HepG2 (cell line): ENCODE results near the gene VAC14. TPM values are rescaled to one million over a fixed set of nuclear protein-coding genes. Genes with fewer than 3 reads are reported as not detected.

Experiments used
- ARNT2 ChIP-seq: sonication (generic); formaldehyde crosslinking; IDR thresholded peaks from 2 replicates; pipeline ENCODE4 v1.8.0; 2022; ENCODE audit warnings: mild to moderate bottlenecking, low read depth, missing genetic modification reagents, moderate library complexity
- ELF1 ChIP-seq: sonication (generic); formaldehyde crosslinking; IDR thresholded peaks from 2 replicates; pipeline ENCODE4 v1.4.0; 2020; ENCODE audit warnings: missing genetic modification reagents
- ELF4 ChIP-seq: sonication (generic); formaldehyde crosslinking; IDR thresholded peaks from 2 replicates; pipeline ENCODE4 v1.5.0; 2020; ENCODE audit warnings: missing genetic modification reagents, mild to moderate bottlenecking, moderate library complexity, borderline replicate concordance
- FOXA1 ChIP-seq, 2 experiments: fragments of 450-650 bp in 1 of 2; sonication (generic) in 1 of 2; formaldehyde crosslinking in 1 of 2; IDR thresholded peaks; 2 replicates each; pipeline versions ENCODE4 v1.4.0 to v1.6.1; 2016 to 2020; ENCODE audit warnings: missing genetic modification reagents in 1 of 2
- GFI1 ChIP-seq: sonication (generic); formaldehyde crosslinking; IDR thresholded peaks from 2 replicates; pipeline ENCODE4 v1.5.0; 2020; ENCODE audit warnings: missing genetic modification reagents, mild to moderate bottlenecking, borderline replicate concordance
- IKZF4 ChIP-seq: sonication (generic); formaldehyde crosslinking; IDR thresholded peaks from 2 replicates; pipeline ENCODE4 v1.5.1; 2020; ENCODE audit warnings: borderline replicate concordance, mild to moderate bottlenecking, low read depth, missing genetic modification reagents; ENCODE audit errors: not compliant biosample characterization
- JDP2 ChIP-seq: sonication (generic); formaldehyde crosslinking; IDR thresholded peaks from 2 replicates; pipeline ENCODE4 v1.8.1; 2022; ENCODE audit warnings: missing genetic modification reagents, borderline replicate concordance
- JUNB ChIP-seq: sonication (generic); formaldehyde crosslinking; IDR thresholded peaks from 2 replicates; pipeline ENCODE4 v1.8.0; 2022; ENCODE audit warnings: missing genetic modification reagents, mild to moderate bottlenecking, borderline replicate concordance
- MAFG ChIP-seq: sonication (generic); formaldehyde crosslinking; IDR thresholded peaks from 2 replicates; pipeline ENCODE4 v1.5.1; 2020; ENCODE audit warnings: mild to moderate bottlenecking, missing genetic modification reagents
- MEIS1 ChIP-seq: sonication (generic); formaldehyde crosslinking; IDR thresholded peaks from 2 replicates; pipeline ENCODE4 v1.9.0; 2021; ENCODE audit warnings: mild to moderate bottlenecking, missing genetic modification reagents, moderate library complexity, borderline replicate concordance
- RFXANK ChIP-seq: IDR thresholded peaks from 2 replicates; pipeline ENCODE4 v1.6.1; 2016
- SP140L ChIP-seq: sonication (generic); formaldehyde crosslinking; IDR thresholded peaks from 2 replicates; pipeline ENCODE4 v1.4.0; 2020; ENCODE audit warnings: missing genetic modification reagents, borderline replicate concordance
- SRSF1 ChIP-seq: fragments of 200-400 bp; formaldehyde crosslinking; optimal IDR thresholded peaks from 2 replicates; pipeline ENCODE3; 2017; ENCODE audit warnings: mild to moderate bottlenecking, low read depth, low read length, moderate library complexity
- ZBTB3 ChIP-seq: sonication (generic); formaldehyde crosslinking; IDR thresholded peaks from 2 replicates; pipeline ENCODE4 v1.4.0; 2020; ENCODE audit warnings: low read depth, mild to moderate bottlenecking, moderate library complexity, missing genetic modification reagents, borderline replicate concordance
- ZFP1 ChIP-seq: IDR thresholded peaks from 2 replicates; pipeline ENCODE4 v1.6.1; 2016
- ZNF124 ChIP-seq: sonication (generic); formaldehyde crosslinking; IDR thresholded peaks from 2 replicates; pipeline ENCODE4 v1.4.0; 2020; ENCODE audit warnings: missing genetic modification reagents
- ZNF644 ChIP-seq: IDR thresholded peaks from 2 replicates; pipeline ENCODE4 v1.6.1; 2016; ENCODE audit warnings: low read depth
- ZNF670 ChIP-seq: sonication (generic); formaldehyde crosslinking; IDR thresholded peaks from 2 replicates; pipeline ENCODE4 v1.8.0; 2022; ENCODE audit warnings: mild to moderate bottlenecking, missing genetic modification reagents, borderline replicate concordance
- ZSCAN30 ChIP-seq: sonication (generic); formaldehyde crosslinking; IDR thresholded peaks from 2 replicates; pipeline ENCODE4 v1.5.0; 2020; ENCODE audit warnings: mild to moderate bottlenecking, missing genetic modification reagents
- polyA plus RNA-seq, 8 experiments: library from polyadenylated mRNA; depleted of rRNA in 3 of 8; stranded (reverse) in 7 of 8; unstranded in 1 of 8; fragments of >200 nt; fragmentation: Illumina TruSeq in 4 of 8; extraction: Trizol in 4 of 8; gene quantifications; 2 replicates each; pipeline versions ENCODE4 v1.2.1 to v1.2.3, GENCODE V29; 2011 to 2016; ENCODE audit warnings: low read depth in 4 of 8, missing spikeins in 1 of 8, mixed read lengths in 1 of 8; ENCODE audit not compliant: insufficient read depth in 1 of 8
- total RNA-seq, 5 experiments: library from RNA; depleted of rRNA; stranded (reverse); fragments of >200 nt; fragmentation: Illumina TruSeq; extraction: Trizol; gene quantifications; 2 replicates each; pipeline ENCODE4 v1.2.3, GENCODE V29; 2016; ENCODE audit warnings: low read depth in 1 of 5
- TF ChIP-seq, protein P1 (sequence below): IDR thresholded peaks from 2 replicates; pipeline ENCODE4 v1.6.1; 2016; ENCODE audit warnings: low read depth, control low read depth
- TF ChIP-seq, protein P2 (sequence below): IDR thresholded peaks from 2 replicates; pipeline ENCODE4 v1.6.1; 2016; ENCODE audit warnings: missing biosample characterization, missing genetic modification reagents, low read depth
- TF ChIP-seq, protein P3 (sequence below): sonication (generic); formaldehyde crosslinking; IDR thresholded peaks from 2 replicates; pipeline ENCODE4 v1.4.0; 2020; ENCODE audit warnings: missing genetic modification reagents
- TF ChIP-seq, protein P4 (sequence below): sonication (generic); formaldehyde crosslinking; conservative IDR thresholded peaks from 2 replicates; pipeline ENCODE4 v1.5.0; 2020; ENCODE audit warnings: missing genetic modification reagents

The VAC14 gene
- total and polyA plus RNA-seq, 2 of the 13 experiments (the other 11 are each of a cell fraction or from before 2014, with no cell fraction given): 23.5 to 24.6 TPM

DNA sequence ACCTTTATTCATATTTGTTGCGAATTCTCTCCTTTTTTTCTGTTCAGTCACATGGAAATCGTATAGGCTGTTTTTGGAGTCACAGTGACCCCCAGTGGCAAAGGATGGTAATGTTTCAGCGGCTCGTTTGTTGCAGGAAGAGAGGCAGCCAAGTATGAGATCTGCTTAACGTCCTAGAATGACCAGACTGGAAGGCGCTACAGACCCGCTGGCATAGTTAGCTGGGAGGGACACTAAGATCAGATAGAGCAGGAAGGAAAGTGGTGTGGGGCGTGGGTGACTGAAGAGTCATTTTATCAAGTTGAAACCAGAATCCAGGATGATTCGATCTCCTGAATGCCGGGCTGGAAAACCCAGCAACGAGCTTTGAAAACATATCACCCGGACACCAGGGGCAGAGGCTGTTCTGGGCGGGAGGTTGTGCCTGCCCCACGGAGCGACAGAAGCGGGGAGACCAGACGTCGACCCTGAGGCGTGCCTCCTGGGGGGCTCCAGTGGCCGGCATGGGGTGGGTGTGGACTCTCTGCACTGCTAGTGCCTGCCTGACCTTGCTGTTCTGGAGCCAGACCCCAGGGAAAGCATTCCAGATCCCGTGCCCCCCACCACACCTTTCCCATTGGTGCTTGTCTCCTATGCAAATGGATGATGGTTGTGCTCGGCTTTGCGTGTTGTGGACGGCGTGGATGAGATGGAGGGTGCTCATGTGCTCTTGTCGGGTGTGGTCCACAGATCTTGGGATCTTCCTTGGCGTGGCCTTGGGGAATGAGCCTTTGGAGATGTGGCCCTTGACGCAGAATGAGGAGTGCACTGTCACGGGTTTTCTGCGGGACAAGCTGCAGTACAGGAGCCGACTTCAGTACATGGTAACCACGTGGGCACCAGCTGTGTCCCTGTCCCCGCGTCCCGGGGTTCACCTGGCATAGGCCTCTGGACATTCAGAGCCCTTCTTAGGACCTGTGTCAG is 146.9 kb downstream of the VAC14 start (continued):
- TF ChIP-seq ARNT2 (CRISPR knock-in tag) (no peak), ZNF644 (CRISPR knock-in tag) (no peak), ZSCAN30 (CRISPR knock-in tag) (no peak), ZNF124 (CRISPR knock-in tag) (no peak), JDP2 (CRISPR knock-in tag) (no peak), ZBTB3 (no peak), JUNB (CRISPR knock-in tag) (no peak; the same call in 1 of the 2 replicates), MAFG (CRISPR knock-in tag) (no peak), SRSF1 (no peak), RFXANK (peak; percentile 69; the same call in 1 of the 2 replicates), MEIS1 (0 out of 2 replicates have a peak, but pooled peaks have one; percentile 5), ZFP1 (CRISPR knock-in tag) (no peak), GFI1 (CRISPR knock-in tag) (peak; percentile 24; the same call in 1 of the 2 replicates), FOXA1 (IDR thresholded peaks at IDR 0.05) (no peak), FOXA1 (CRISPR knock-in tag; IDR thresholded peaks at IDR 0.05) (no peak), ELF4 (CRISPR knock-in tag) (no peak), SP140L (peak; percentile 67; the same call in 1 of the 2 replicates), ZNF670 (CRISPR knock-in tag) (no peak), ELF1 (CRISPR knock-in tag) (peak; percentile 67), IKZF4 (CRISPR knock-in tag) (no peak)
- TF ChIP-seq, protein P1, sequence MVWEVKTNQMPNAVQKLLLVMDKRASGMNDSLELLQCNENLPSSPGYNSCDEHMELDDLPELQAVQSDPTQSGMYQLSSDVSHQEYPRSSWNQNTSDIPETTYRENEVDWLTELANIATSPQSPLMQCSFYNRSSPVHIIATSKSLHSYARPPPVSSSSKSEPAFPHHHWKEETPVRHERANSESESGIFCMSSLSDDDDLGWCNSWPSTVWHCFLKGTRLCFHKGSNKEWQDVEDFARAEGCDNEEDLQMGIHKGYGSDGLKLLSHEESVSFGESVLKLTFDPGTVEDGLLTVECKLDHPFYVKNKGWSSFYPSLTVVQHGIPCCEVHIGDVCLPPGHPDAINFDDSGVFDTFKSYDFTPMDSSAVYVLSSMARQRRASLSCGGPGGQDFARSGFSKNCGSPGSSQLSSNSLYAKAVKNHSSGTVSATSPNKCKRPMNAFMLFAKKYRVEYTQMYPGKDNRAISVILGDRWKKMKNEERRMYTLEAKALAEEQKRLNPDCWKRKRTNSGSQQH (CRISPR knock-in tag): no peak
- TF ChIP-seq, protein P2, sequence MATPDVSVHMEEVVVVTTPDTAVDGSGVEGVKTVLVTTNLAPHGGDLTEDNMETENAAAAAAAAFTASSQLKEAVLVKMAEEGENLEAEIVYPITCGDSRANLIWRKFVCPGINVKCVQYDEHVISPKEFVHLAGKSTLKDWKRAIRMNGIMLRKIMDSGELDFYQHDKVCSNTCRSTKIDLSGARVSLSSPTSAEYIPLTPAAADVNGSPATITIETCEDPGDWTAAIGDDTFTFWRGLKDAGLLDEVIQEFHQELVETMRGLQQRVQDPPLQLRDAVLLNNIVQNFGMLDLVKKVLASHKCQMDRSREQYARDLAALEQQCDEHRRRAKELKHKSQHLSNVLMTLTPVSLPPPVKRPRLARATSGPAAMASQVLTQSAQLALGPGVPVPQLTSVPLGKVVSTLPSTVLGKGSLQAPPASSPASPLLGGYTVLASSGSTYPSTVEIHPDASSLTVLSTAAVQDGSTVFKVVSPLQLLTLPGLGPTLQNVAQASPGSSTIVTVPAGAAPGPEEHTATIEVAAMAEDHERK: no peak
- TF ChIP-seq, protein P3, sequence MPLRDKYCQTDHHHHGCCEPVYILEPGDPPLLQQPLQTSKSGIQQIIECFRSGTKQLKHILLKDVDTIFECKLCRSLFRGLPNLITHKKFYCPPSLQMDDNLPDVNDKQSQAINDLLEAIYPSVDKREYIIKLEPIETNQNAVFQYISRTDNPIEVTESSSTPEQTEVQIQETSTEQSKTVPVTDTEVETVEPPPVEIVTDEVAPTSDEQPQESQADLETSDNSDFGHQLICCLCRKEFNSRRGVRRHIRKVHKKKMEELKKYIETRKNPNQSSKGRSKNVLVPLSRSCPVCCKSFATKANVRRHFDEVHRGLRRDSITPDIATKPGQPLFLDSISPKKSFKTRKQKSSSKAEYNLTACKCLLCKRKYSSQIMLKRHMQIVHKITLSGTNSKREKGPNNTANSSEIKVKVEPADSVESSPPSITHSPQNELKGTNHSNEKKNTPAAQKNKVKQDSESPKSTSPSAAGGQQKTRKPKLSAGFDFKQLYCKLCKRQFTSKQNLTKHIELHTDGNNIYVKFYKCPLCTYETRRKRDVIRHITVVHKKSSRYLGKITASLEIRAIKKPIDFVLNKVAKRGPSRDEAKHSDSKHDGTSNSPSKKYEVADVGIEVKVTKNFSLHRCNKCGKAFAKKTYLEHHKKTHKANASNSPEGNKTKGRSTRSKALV (CRISPR knock-in tag): 0 out of 2 replicates have a peak, but pooled peaks have one; percentile 61
- TF ChIP-seq, protein P4, sequence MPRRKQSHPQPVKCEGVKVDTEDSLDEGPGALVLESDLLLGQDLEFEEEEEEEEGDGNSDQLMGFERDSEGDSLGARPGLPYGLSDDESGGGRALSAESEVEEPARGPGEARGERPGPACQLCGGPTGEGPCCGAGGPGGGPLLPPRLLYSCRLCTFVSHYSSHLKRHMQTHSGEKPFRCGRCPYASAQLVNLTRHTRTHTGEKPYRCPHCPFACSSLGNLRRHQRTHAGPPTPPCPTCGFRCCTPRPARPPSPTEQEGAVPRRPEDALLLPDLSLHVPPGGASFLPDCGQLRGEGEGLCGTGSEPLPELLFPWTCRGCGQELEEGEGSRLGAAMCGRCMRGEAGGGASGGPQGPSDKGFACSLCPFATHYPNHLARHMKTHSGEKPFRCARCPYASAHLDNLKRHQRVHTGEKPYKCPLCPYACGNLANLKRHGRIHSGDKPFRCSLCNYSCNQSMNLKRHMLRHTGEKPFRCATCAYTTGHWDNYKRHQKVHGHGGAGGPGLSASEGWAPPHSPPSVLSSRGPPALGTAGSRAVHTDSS (CRISPR knock-in tag): no peak
